SK-N-SH treated with all-trans-retinoic acid at 6 μM for 48 hours (cell line): Measurements from ENCODE around the gene VPS33B.

Experiments
- ISL1 ChIP-seq: fragments of 250-450 bp; sonication (Bioruptor Pico); IDR thresholded peaks from 2 replicates; pipeline ENCODE4 v2.1.2; 2022; ENCODE audit warnings: mild to moderate bottlenecking, moderate library complexity
- PATZ1 ChIP-seq: fragments of 250-450 bp; sonication (Bioruptor Pico); IDR thresholded peaks from 2 replicates; pipeline ENCODE4 v1.8.0; 2020; ENCODE audit warnings: mild to moderate bottlenecking, moderate library complexity, borderline replicate concordance
- SNAI2 ChIP-seq: fragments of 250-450 bp; sonication (Bioruptor Pico); IDR thresholded peaks from 2 replicates; pipeline ENCODE4 v1.5.0; 2020; ENCODE audit warnings: mild to moderate bottlenecking, moderate library complexity
- TCF4 ChIP-seq: fragments of 250-450 bp; sonication (Bioruptor Pico); IDR thresholded peaks from 2 replicates; pipeline ENCODE4 v1.8.0; 2021; ENCODE audit warnings: mild to moderate bottlenecking, moderate library complexity, borderline replicate concordance
- TOX ChIP-seq: fragments of 250-450 bp; sonication (Bioruptor Pico); IDR thresholded peaks from 2 replicates; pipeline ENCODE4 v1.8.0; 2021; ENCODE audit warnings: mild to moderate bottlenecking, moderate library complexity, borderline replicate concordance

- no peak for TF ChIP-seq TCF4 (CRISPR knock-in tag)
- no peak for TF ChIP-seq PATZ1 (CRISPR knock-in tag)
- no peak for TF ChIP-seq ISL1
- TF ChIP-seq TOX (CRISPR knock-in tag) = no peak
- TF ChIP-seq SNAI2 (CRISPR knock-in tag) = no peak
These were observed 69.3 kb downstream of the VPS33B start for GRCh38 chr15:90952901-90953677.
